ENCODE measurements around the gene KCNJ9.

KCNJ9 gene

GRCh38 chr1:160116283-160117147 lies 35.2 kb downstream of the KCNJ9 start:
- Histone ChIP-seq H3K4me1 (ENCODE audit: insufficient read depth, poor library complexity, severe bottlenecking) (no peaks in the 10 kb centered on the region), H3K4me3 (ENCODE audit: severe bottlenecking) (no peak overlapping the region), H3K9me3 (ENCODE audit: severe bottlenecking) (no peaks in the 10 kb centered on the region), H3K27ac (ENCODE audit: poor library complexity, severe bottlenecking) (no peak overlapping the region), H3K27me3 (ENCODE audit: insufficient read depth, poor library complexity, severe bottlenecking) (no peaks in the 10 kb centered on the region), H3K36me3 (ENCODE audit: low read depth) (no peaks in the 10 kb centered on the region)
- DNase-seq (ENCODE audit: low spot score) (no peak), ATAC-seq (ENCODE audit: low read depth) (peak; percentile 68)
- TF ChIP-seq CTCF (IDR thresholded peaks at IDR 0.05; ENCODE audit: poor library complexity, severe bottlenecking), result no peak

- Histone ChIP-seq H3K9me3 (ENCODE audit: severe bottlenecking) (no peaks in the 10 kb centered on the region), H3K27me3 (ENCODE audit: insufficient read depth, poor library complexity, severe bottlenecking) (no peaks in the 10 kb centered on the region), H3K27ac (ENCODE audit: poor library complexity, severe bottlenecking) (no peak overlapping the region), H3K36me3 (ENCODE audit: low read depth) (no peaks in the 10 kb centered on the region), H3K4me3 (ENCODE audit: severe bottlenecking) (no peak overlapping the region), H3K4me1 (ENCODE audit: insufficient read depth, poor library complexity, severe bottlenecking) (no peaks in the 10 kb centered on the region)
- DNase-seq (ENCODE audit: low spot score), result no peak
- no peak for TF ChIP-seq CTCF (IDR thresholded peaks at IDR 0.05; ENCODE audit: poor library complexity, severe bottlenecking)
- ATAC-seq (ENCODE audit: low read depth), result no peak
These were observed 36.0 kb downstream of the KCNJ9 start for GRCh38 chr1:160117300-160117699.

GRCh38 chr1:160117709-160118183 lies 36.4 kb downstream of the KCNJ9 start:
- no peaks in the 10 kb centered on the region for H3K36me3 ChIP-seq (ENCODE audit: low read depth)
- no peaks in the 10 kb centered on the region for H3K4me1 ChIP-seq (ENCODE audit: insufficient read depth, poor library complexity, severe bottlenecking)
- DNase-seq (ENCODE audit: low spot score) (no peak), ATAC-seq (ENCODE audit: low read depth) (no peak)
- H3K4me3 ChIP-seq (ENCODE audit: severe bottlenecking), result no peak overlapping the region
- H3K27ac ChIP-seq (ENCODE audit: poor library complexity, severe bottlenecking), result no peak overlapping the region
- no peaks in the 10 kb centered on the region for H3K27me3 ChIP-seq (ENCODE audit: insufficient read depth, poor library complexity, severe bottlenecking)
- H3K9me3 ChIP-seq (ENCODE audit: severe bottlenecking), result no peaks in the 10 kb centered on the region
- no peak for TF ChIP-seq CTCF (IDR thresholded peaks at IDR 0.05; ENCODE audit: poor library complexity, severe bottlenecking)

- ATAC-seq (ENCODE audit: low read depth), result no peak
- no peak overlapping the region for H3K4me3 ChIP-seq (ENCODE audit: severe bottlenecking)
- TF ChIP-seq CTCF (IDR thresholded peaks at IDR 0.05; ENCODE audit: poor library complexity, severe bottlenecking), result no peak
These were observed 37.6 kb downstream of the KCNJ9 start for GRCh38 chr1:160118928-160119327.

GRCh38 chr1:160120797-160121196 lies 39.5 kb downstream of the KCNJ9 start:
- no peak overlapping the region for H3K27ac ChIP-seq (ENCODE audit: poor library complexity, severe bottlenecking)
- DNase-seq (ENCODE audit: low spot score) (no peak), ATAC-seq (ENCODE audit: low read depth) (no peak)
- H3K27me3 ChIP-seq (ENCODE audit: insufficient read depth, poor library complexity, severe bottlenecking), result no peaks in the 10 kb centered on the region
- no peak for TF ChIP-seq CTCF (IDR thresholded peaks at IDR 0.05; ENCODE audit: poor library complexity, severe bottlenecking)
- H3K9me3 ChIP-seq (ENCODE audit: severe bottlenecking), result no peaks in the 10 kb centered on the region
- peaks cover 10% of the 10 kb centered on the region for H3K4me1 ChIP-seq (ENCODE audit: insufficient read depth, poor library complexity, severe bottlenecking)
- no peaks in the 10 kb centered on the region for H3K36me3 ChIP-seq (ENCODE audit: low read depth)
- no peak overlapping the region for H3K4me3 ChIP-seq (ENCODE audit: severe bottlenecking)

More at GRCh38 chr1:160118928-160119327, 37.6 kb downstream of the KCNJ9 start:
- Histone ChIP-seq H3K27ac (ENCODE audit: poor library complexity, severe bottlenecking) (no peak overlapping the region), H3K9me3 (ENCODE audit: severe bottlenecking) (no peaks in the 10 kb centered on the region), H3K36me3 (ENCODE audit: low read depth) (no peaks in the 10 kb centered on the region), H3K27me3 (ENCODE audit: insufficient read depth, poor library complexity, severe bottlenecking) (no peaks in the 10 kb centered on the region), H3K4me1 (ENCODE audit: insufficient read depth, poor library complexity, severe bottlenecking) (no peaks in the 10 kb centered on the region)
- no peak for DNase-seq (ENCODE audit: low spot score)

Measured in RWPE2 (cell line).